ENCODE data around the gene SLFN13.
"Not testable (repeated sequence)": the region's sequence is repeated elsewhere in the genome, so short reads cannot be mapped to it uniquely, and the experiment has no call there.

Gene SLFN13

GRCh38 chr17:35429702-35430101, 18.9 kb downstream of the SLFN13 start:
- no peak for DNase-seq

- no peak for DNase-seq
Observed at GRCh38 chr17:35428229-35428628, 20.3 kb downstream of the SLFN13 start.

GRCh38 chr17:35423761-35424160, 24.8 kb downstream of the SLFN13 start:
- no peak for DNase-seq

GRCh38 chr17:35421069-35421468, 27.5 kb downstream of the SLFN13 start:
- DNase-seq, result not testable (repeated sequence)

GRCh38 chr17:35416659-35417058, 31.9 kb downstream of the SLFN13 start:
- DNase-seq, result no peak

- DNase-seq, result not testable (repeated sequence)
Observed at GRCh38 chr17:35414707-35415106, 33.9 kb downstream of the SLFN13 start.

- no peak for DNase-seq
Observed at GRCh38 chr17:35414247-35414646, 34.3 kb downstream of the SLFN13 start.

- no peak for DNase-seq
Observed at GRCh38 chr17:35407531-35407930, 41.0 kb downstream of the SLFN13 start.

GRCh38 chr17:35406568-35406967, 42.0 kb downstream of the SLFN13 start:
- no peak for DNase-seq

- no peak for DNase-seq
Observed at GRCh38 chr17:35404360-35404759, 44.2 kb downstream of the SLFN13 start.

GRCh38 chr17:35393783-35394182, 54.8 kb downstream of the SLFN13 start:
- not testable (repeated sequence) for DNase-seq

- DNase-seq, result no peak
Observed at GRCh38 chr17:35390663-35391062, 57.9 kb downstream of the SLFN13 start.

- DNase-seq, result no peak
Observed at GRCh38 chr17:35390156-35390555, 58.4 kb downstream of the SLFN13 start.

GRCh38 chr17:35387496-35387895, 61.1 kb downstream of the SLFN13 start:
- DNase-seq, result no peak

Measured in cerebellar nuclear complex (tissue), 1 donor.